GM12878 (cell line): ENCODE results near the gene CLEC2B. TPM values are rescaled to one million over a fixed set of nuclear protein-coding genes. Genes with fewer than 3 reads are reported as not detected.

Experiments used
- ATAC-seq: fragments of 200-7000 bp; cut with Tn5 transposase; 3 replicates; pipeline ENCODE4 v1.9.1; 2020; ENCODE audit warnings: mild to moderate bottlenecking, moderate library complexity
- BruUV-seq: library from RNA; stranded (reverse); fragments of 400-500 nt; replicated peaks from 2 replicates; lab custom pipeline; 2021; lab: Mats Ljungman, UMichigan
- CTCF ChIA-PET: fragments of 300-600 bp; sonication (Branson Sonifier 250); formaldehyde crosslinking; extraction: SDS; loops from one replicate; lab custom pipeline; 2021; ENCODE audit warnings: inconsistent platforms; lab: Yijun Ruan, JAX
- POLR2A ChIA-PET: fragments of 350-600 bp; formaldehyde crosslinking; extraction: SDS; loops from one replicate; lab custom pipeline; 2021; ENCODE audit warnings: inconsistent platforms; lab: Charles Lee
- RAD21 ChIA-PET: fragments of 300-600 bp; sonication (Branson Sonifier 250); formaldehyde crosslinking; loops from one replicate; lab custom pipeline; 2023; ENCODE audit warnings: antibody characterized with exemption; ENCODE audit not compliant: unreplicated experiment; lab: Charles Lee
- SMC1A ChIA-PET: fragments of 300-600 bp; sonication (Branson Sonifier 250); formaldehyde crosslinking; loops from one replicate; lab custom pipeline; 2023; ENCODE audit not compliant: unreplicated experiment, uncharacterized antibody; lab: Charles Lee
- DNase-seq: peaks from one replicate; pipeline ENCODE4 v3.0.0-alpha.2; 2011; ENCODE audit warnings: low read depth, low spot score
- FAIRE-seq: peaks from 3 replicates; lab custom pipeline; 2011; peaks lifted over from hg19 to GRCh38; lab: Jason Lieb, UNC
- H2AFZ ChIP-seq: 2 replicates; pipeline ENCODE4 v1.6.0; 2011; ENCODE audit warnings: low read depth, low read length, control low read depth; ENCODE audit not compliant: control insufficient read depth
- H3K27ac ChIP-seq: 2 replicates; pipeline ENCODE4 v1.5.1; 2011; ENCODE audit warnings: control low read depth; ENCODE audit not compliant: control insufficient read depth, insufficient read depth
- H3K27me3 ChIP-seq, 2 experiments: replicated peaks in 1 of 2; 2 replicates each; pipeline versions ENCODE4 v1.6.0 to v1.6.1; 2011; ENCODE audit warnings: low read length in 1 of 2; ENCODE audit not compliant: control insufficient read depth in 2 of 2, insufficient read depth in 2 of 2
- H3K36me3 ChIP-seq, 2 experiments: 2 replicates each; pipeline ENCODE4 v1.5.1; 2011; ENCODE audit warnings: low read length in 1 of 2; ENCODE audit not compliant: control insufficient read depth in 2 of 2, insufficient read depth in 2 of 2
- H3K4me1 ChIP-seq: 2 replicates; pipeline ENCODE4 v1.6.1; 2011; ENCODE audit warnings: mild to moderate bottlenecking, low read length, moderate library complexity, mixed read lengths; ENCODE audit not compliant: control insufficient read depth, insufficient read depth
- H3K4me2 ChIP-seq: 2 replicates; pipeline ENCODE4 v1.6.0; 2011; ENCODE audit warnings: control low read depth; ENCODE audit not compliant: control insufficient read depth, insufficient read depth
- H3K4me3 ChIP-seq: fragments of 200-600 bp; sonication (generic); 2 replicates; pipeline ENCODE4 v1.5.1; 2016
- H3K79me2 ChIP-seq: 2 replicates; pipeline ENCODE4 v1.6.0; 2011; ENCODE audit warnings: low read length; ENCODE audit not compliant: control insufficient read depth, insufficient read depth
- H3K9ac ChIP-seq: 2 replicates; pipeline ENCODE4 v1.8.0; 2011; ENCODE audit warnings: low read length, control low read depth, mixed read lengths; ENCODE audit not compliant: control insufficient read depth, insufficient read depth
- H3K9me3 ChIP-seq: replicated peaks from 3 replicates; pipeline ENCODE4 v1.5.1; 2011; ENCODE audit warnings: mild to moderate bottlenecking, low read length; ENCODE audit not compliant: control insufficient read depth, insufficient read depth
- H4K20me1 ChIP-seq: 2 replicates; pipeline ENCODE4 v1.6.0; 2011; ENCODE audit not compliant: control insufficient read depth, insufficient read depth
- BHLHE40 ChIP-seq, 2 experiments: fragments of 450-650 bp in 1 of 2; IDR thresholded peaks; 2 replicates each; pipeline ENCODE4 v1.6.1; 2011 to 2017; ENCODE audit warnings: low read depth in 2 of 2, borderline replicate concordance in 1 of 2, improper control_type of control experiment in 1 of 2, low read length in 1 of 2, mild to moderate bottlenecking in 1 of 2
- CBX5 ChIP-seq: sonication (generic); IDR thresholded peaks from 2 replicates; pipeline ENCODE4 v1.6.1; 2016; ENCODE audit warnings: low read depth, moderate library complexity, mild to moderate bottlenecking, inconsistent platforms
- CREM ChIP-seq: IDR thresholded peaks from 2 replicates; pipeline ENCODE4 v1.6.1; 2014; ENCODE audit warnings: antibody characterized with exemption, low read depth
- CTCF ChIP-seq, 3 experiments: IDR thresholded peaks in 2 of 3; conservative IDR thresholded peaks in 1 of 3; 2 replicates each; pipeline ENCODE4 v1.5.1; 2011; ENCODE audit warnings: low read depth in 3 of 3, low read length in 3 of 3, mild to moderate bottlenecking in 3 of 3, control low read depth in 2 of 3, moderate library complexity in 2 of 3, inconsistent platforms in 1 of 3, mixed read lengths in 1 of 3; ENCODE audit not compliant: control insufficient read depth in 2 of 3, insufficient read depth in 1 of 3; ENCODE audit errors: extremely low read depth in 1 of 3
- E2F4 ChIP-seq: IDR thresholded peaks from 2 replicates; pipeline ENCODE4 v1.6.1; 2012; ENCODE audit warnings: low read depth, low read length, improper control_type of control experiment
- ETV6 ChIP-seq, 2 experiments: fragments of 450-650 bp in 1 of 2; IDR thresholded peaks in 1 of 2; conservative IDR thresholded peaks in 1 of 2; 2 replicates each; pipeline ENCODE4 v1.6.1; 2014; ENCODE audit warnings: antibody characterized with exemption in 1 of 2, borderline replicate concordance in 1 of 2, low read depth in 1 of 2, mild to moderate bottlenecking in 1 of 2, moderate library complexity in 1 of 2
- FOS ChIP-seq: IDR thresholded peaks from 3 replicates; pipeline ENCODE4 v1.6.1; 2011; ENCODE audit warnings: borderline replicate concordance; ENCODE audit not compliant: insufficient read length; ENCODE audit errors: extremely low read depth
- GABPA ChIP-seq: IDR thresholded peaks from 2 replicates; pipeline ENCODE4 v1.6.1; 2014; ENCODE audit warnings: antibody characterized with exemption, low read depth, mild to moderate bottlenecking, inconsistent platforms
- IKZF1 ChIP-seq: fragments of 450-650 bp; conservative IDR thresholded peaks from 2 replicates; pipeline ENCODE4 v1.6.1; 2017; ENCODE audit warnings: antibody characterized with exemption, mild to moderate bottlenecking
- PKNOX1 ChIP-seq: fragments of 450-650 bp; IDR thresholded peaks from 2 replicates; pipeline ENCODE4 v1.6.1; 2016; ENCODE audit warnings: mild to moderate bottlenecking
- RAD51 ChIP-seq: fragments of 450-650 bp; IDR thresholded peaks from 2 replicates; pipeline ENCODE4 v1.6.1; 2016; ENCODE audit warnings: moderate library complexity, mild to moderate bottlenecking, inconsistent platforms
- RFX5 ChIP-seq: IDR thresholded peaks from 2 replicates; pipeline ENCODE4 v1.6.1; 2011; ENCODE audit warnings: low read depth, low read length, improper control_type of control experiment
- SKIL ChIP-seq: fragments of 450-650 bp; IDR thresholded peaks from 2 replicates; pipeline ENCODE4 v1.6.1; 2017; ENCODE audit warnings: mild to moderate bottlenecking, low read depth, inconsistent platforms; ENCODE audit not compliant: poor library complexity, severe bottlenecking
- SMAD5 ChIP-seq: IDR thresholded peaks from 2 replicates; pipeline ENCODE4 v1.6.1; 2016; ENCODE audit warnings: antibody characterized with exemption, low read depth
- STAT3 ChIP-seq: IDR thresholded peaks from 2 replicates; pipeline ENCODE4 v1.6.1; 2011; ENCODE audit warnings: low read depth, low read length, improper control_type of control experiment
- TCF12 ChIP-seq: IDR thresholded peaks from 2 replicates; pipeline ENCODE4 v1.6.1; 2011; ENCODE audit warnings: low read depth, mild to moderate bottlenecking, low read length
- ZBED1 ChIP-seq: IDR thresholded peaks from 2 replicates; pipeline ENCODE4 v1.6.1; 2016; ENCODE audit warnings: borderline replicate concordance
- ZNF274 ChIP-seq: IDR thresholded peaks from one replicate; pipeline ENCODE4 v1.8.0; 2011; ENCODE audit not compliant: insufficient read length, insufficient read depth
- in situ Hi-C: fragments of 300-500 bp; cut with MboI; formaldehyde crosslinking; loops from 9 replicates; pipeline ENCODE4 v1.14.3; 2018; ENCODE audit warnings: mixed read lengths
- intact Hi-C: fragments of 100-400 bp; cut with micrococcal nuclease; formaldehyde crosslinking; loops from one replicate; pipeline ENCODE4 v1.14.2; 2022; ENCODE audit not compliant: unreplicated experiment
- polyA plus RNA-seq, 11 experiments: library from polyadenylated mRNA; depleted of rRNA in 4 of 11; unstranded in 6 of 11; stranded (reverse) in 5 of 11; fragments of >200 nt; fragmentation: Nextera tagmentation in 4 of 11; fragmentation: Illumina TruSeq in 1 of 11; extraction: Ambion mirVana in 4 of 11; extraction: Trizol in 1 of 11; gene quantifications; 1 replicate in 1 of 11; 2 replicates in 10 of 11; pipeline versions ENCODE4 v1.2.1 to v1.2.3, GENCODE V29; 2011 to 2016; ENCODE audit warnings: inconsistent platforms in 2 of 11, missing spikeins in 2 of 11, low read depth in 1 of 11
- total RNA-seq, 4 experiments: library from RNA; depleted of rRNA in 3 of 4; stranded (reverse); fragments of >200 nt in 3 of 4; fragmentation: Illumina TruSeq in 1 of 4; extraction: Trizol in 1 of 4; gene quantifications; 2 replicates each; pipeline versions ENCODE4 v1.2.1 to v1.2.3, GENCODE V29; 2013 to 2021

Gene CLEC2B
- total and polyA plus RNA-seq, 10 of the 15 experiments (the other 5 are each of a cell fraction or from before 2014, with no cell fraction given), result 7.1 to 21.6 (median 12.0) TPM

- 0 out of 2 replicates have a peak, but pooled peaks have one; percentile 13 for TF ChIP-seq IKZF1
- no peak for TF ChIP-seq E2F4
- TF ChIP-seq RFX5, result no peak
- TF ChIP-seq CREM, result no peak
- no peak for TF ChIP-seq ETV6 (conservative IDR thresholded peaks at IDR 0.05 in 1 of 2, IDR thresholded peaks at IDR 0.05 in 1 of 2; ENCODE audit: borderline replicate concordance in 1 of 2, low read depth in 1 of 2)
- no peak for TF ChIP-seq ZNF274
- no peak for TF ChIP-seq TCF12
Observed at GRCh38 chr12:9810671-9811070, 58.5 kb downstream of the CLEC2B start (continued).

GRCh38 chr12:9809866-9810265 lies 59.3 kb downstream of the CLEC2B start:
- Histone ChIP-seq H3K9ac (no peak overlapping the region), H3K9me3 (no peaks in the 10 kb centered on the region), H3K79me2 (no peaks in the 10 kb centered on the region), H3K4me2 (no peak overlapping the region), H3K4me1 (no peaks in the 10 kb centered on the region), H3K27ac (no peak overlapping the region), H4K20me1 (no peaks in the 10 kb centered on the region), H3K27me3 (no peaks in the 10 kb centered on the region; a peak in 2 of 4 replicates), H2AFZ (no peak overlapping the region), H3K36me3 (no peaks in the 10 kb centered on the region), H3K4me3 (no peak overlapping the region)
- RAD21 ChIA-PET, result interaction anchor here (1.0 to 3.4 kb wide), 3 partner anchors 11 to 67 kb away, joined by 3 to 15 read pairs (median 4); no protein-coding TSS in a partner anchor
- no TSS peak for BruUV-seq
- intact Hi-C loops, result loop anchor here (10.0 kb wide), 1 partner anchor 205 kb away; the partner anchor contains the start of gene CLEC12B
- POLR2A ChIA-PET, result no interaction called here
- ATAC-seq (no peak), FAIRE-seq (no peak), DNase-seq (no peak)
- CTCF ChIA-PET, result interaction anchor here (1.3 to 7.8 kb wide), 3 partner anchors 60 to 116 kb away, joined by 4 to 67 read pairs (median 20); no protein-coding TSS in a partner anchor
- SMC1A ChIA-PET, result interaction anchor here (1.0 to 6.5 kb wide), 4 partner anchors 12 to 117 kb away, joined by 3 to 34 read pairs (median 4); no protein-coding TSS in a partner anchor
- in situ Hi-C loops, result no loop called here
- TF ChIP-seq CBX5 (no peak), FOS (no peak), BHLHE40 (IDR thresholded peaks at IDR 0.05; ENCODE audit: borderline replicate concordance in 1 of 2, low read depth in 2 of 2, low read length in 1 of 2) (no peak), STAT3 (no peak), RFX5 (no peak), SKIL (no peak), CTCF (IDR thresholded peaks at IDR 0.05 in 2 of 3, conservative IDR thresholded peaks at IDR 0.05 in 1 of 3; ENCODE audit: control insufficient read depth in 2 of 3, extremely low read depth in 1 of 3, insufficient read depth in 1 of 3, low read depth in 3 of 3, low read length in 3 of 3) (no peak), RAD51 (no peak), SMAD5 (no peak), GABPA (no peak), PKNOX1 (no peak), ZBED1 (no peak)
